IMR-90 (cell line): ENCODE data around the gene HIVEP3. TPM values are rescaled to one million over a fixed set of nuclear protein-coding genes. Genes with fewer than 3 reads are reported as not detected.

Experiments used
- ATAC-seq: fragments of 200-7000 bp; cut with Tn5 transposase; 2 replicates; pipeline ENCODE4 v1.9.1; 2020; ENCODE audit warnings: low read depth, mild to moderate bottlenecking, moderate library complexity
- BruUV-seq: library from RNA; stranded (reverse); fragments of 400-500 nt; replicated peaks from 2 replicates; lab custom pipeline; 2021; lab: Mats Ljungman, UMichigan
- CTCF ChIA-PET: fragments of 300-600 bp; formaldehyde crosslinking; extraction: SDS; loops from one replicate; lab custom pipeline; 2021; ENCODE audit warnings: antibody characterized with exemption; lab: Yijun Ruan, JAX
- POLR2A ChIA-PET: fragments of 300-600 bp; sonication (Branson Sonifier 250); formaldehyde crosslinking; loops from one replicate; lab custom pipeline; 2022; ENCODE audit warnings: antibody characterized with exemption; ENCODE audit not compliant: unreplicated experiment; lab: Charles Lee
- DNase-seq: peaks from one replicate; pipeline ENCODE4 v3.0.0; 2013
- H2AFZ ChIP-seq: replicated peaks from 2 replicates; pipeline ENCODE3; 2013; ENCODE audit warnings: low read length, mild to moderate bottlenecking; ENCODE audit not compliant: poor library complexity
- H2AK5ac ChIP-seq: 2 replicates; pipeline ENCODE4 v1.6.1; 2013; ENCODE audit warnings: low read depth, low read length, inconsistent platforms
- H2AK9ac ChIP-seq: replicated peaks from 2 replicates; pipeline ENCODE3; 2013; ENCODE audit warnings: mild to moderate bottlenecking, low read depth, low read length, moderate library complexity; ENCODE audit not compliant: poor library complexity
- H2BK120ac ChIP-seq: 2 replicates; pipeline ENCODE4 v1.6.1; 2013; ENCODE audit warnings: low read depth, low read length, inconsistent platforms
- H2BK15ac ChIP-seq: 3 replicates; pipeline ENCODE4 v1.6.1; 2013; ENCODE audit warnings: low read depth, low read length, inconsistent platforms
- H2BK20ac ChIP-seq: 2 replicates; pipeline ENCODE4 v1.6.1; 2013; ENCODE audit warnings: low read depth, mild to moderate bottlenecking, inconsistent platforms, low read length, moderate library complexity
- H2BK5ac ChIP-seq: 2 replicates; pipeline ENCODE4 v1.6.1; 2013; ENCODE audit warnings: mild to moderate bottlenecking, low read depth, low read length, inconsistent platforms; ENCODE audit not compliant: poor library complexity, severe bottlenecking
- H3K14ac ChIP-seq: replicated peaks from 2 replicates; pipeline ENCODE4 v1.6.1; 2013; ENCODE audit warnings: low read depth, low read length, inconsistent platforms
- H3K18ac ChIP-seq: 2 replicates; pipeline ENCODE4 v1.6.1; 2013; ENCODE audit warnings: low read depth, low read length, control low read depth
- H3K23ac ChIP-seq: 2 replicates; pipeline ENCODE4 v1.6.1; 2013; ENCODE audit warnings: low read depth, low read length, inconsistent platforms
- H3K27ac ChIP-seq: 2 replicates; pipeline ENCODE4 v1.5.1; 2013; ENCODE audit warnings: mild to moderate bottlenecking, control low read depth, low read length; ENCODE audit not compliant: insufficient read depth
- H3K27me3 ChIP-seq: 2 replicates; pipeline ENCODE4 v1.6.1; 2013; ENCODE audit warnings: low read length; ENCODE audit not compliant: control insufficient read depth, insufficient read depth
- H3K36me3 ChIP-seq: 2 replicates; pipeline ENCODE4 v1.6.1; 2013; ENCODE audit warnings: low read length, mixed read lengths; ENCODE audit not compliant: control insufficient read depth, insufficient read depth
- H3K4ac ChIP-seq: 2 replicates; pipeline ENCODE4 v1.6.1; 2013; ENCODE audit warnings: low read depth, low read length, inconsistent platforms
- H3K4me1 ChIP-seq: 2 replicates; pipeline ENCODE4 v1.6.1; 2013; ENCODE audit warnings: low read length, mixed read lengths; ENCODE audit not compliant: control insufficient read depth, insufficient read depth
- H3K4me2 ChIP-seq: 2 replicates; pipeline ENCODE4 v1.6.1; 2013; ENCODE audit warnings: low read depth, mild to moderate bottlenecking, control low read depth, low read length, moderate library complexity
- H3K4me3 ChIP-seq: 2 replicates; pipeline ENCODE4 v1.5.1; 2013; ENCODE audit warnings: low read depth, mild to moderate bottlenecking, control low read depth, low read length, moderate library complexity; ENCODE audit not compliant: insufficient read depth
- H3K56ac ChIP-seq: 2 replicates; pipeline ENCODE4 v1.6.1; 2013; ENCODE audit warnings: low read length, inconsistent platforms; ENCODE audit not compliant: insufficient read depth; ENCODE audit errors: extremely low read depth
- H3K79me1 ChIP-seq, 2 experiments: 2 replicates each; pipeline ENCODE4 v1.6.1; 2013; ENCODE audit warnings: low read length in 2 of 2, inconsistent platforms in 1 of 2, low read depth in 1 of 2
- H3K9ac ChIP-seq: 2 replicates; pipeline ENCODE4 v1.6.1; 2013; ENCODE audit warnings: low read depth, low read length, control low read depth
- H3K9me1 ChIP-seq: 2 replicates; pipeline ENCODE4 v1.6.1; 2013; ENCODE audit warnings: low read length, inconsistent platforms; ENCODE audit not compliant: insufficient read depth
- H3K9me3 ChIP-seq: 2 replicates; pipeline ENCODE4 v1.6.1; 2013; ENCODE audit warnings: low read length; ENCODE audit not compliant: control insufficient read depth, insufficient read depth
- H4K20me1 ChIP-seq: 2 replicates; pipeline ENCODE4 v1.6.1; 2013; ENCODE audit warnings: low read length, inconsistent platforms; ENCODE audit not compliant: insufficient read depth
- H4K5ac ChIP-seq: 2 replicates; pipeline ENCODE4 v1.6.1; 2013; ENCODE audit warnings: mild to moderate bottlenecking, low read depth, low read length, control low read depth
- H4K8ac ChIP-seq, 2 experiments: 2 replicates each; pipeline ENCODE4 v1.6.1; 2013; ENCODE audit warnings: low read depth in 2 of 2, low read length in 2 of 2, control low read depth in 1 of 2, inconsistent platforms in 1 of 2
- H4K91ac ChIP-seq: 2 replicates; pipeline ENCODE4 v1.6.1; 2013; ENCODE audit warnings: low read depth, low read length, inconsistent platforms; ENCODE audit not compliant: insufficient read depth
- BHLHE40 ChIP-seq: fragments of 150-350 bp; IDR thresholded peaks from 2 replicates; pipeline ENCODE4 v1.6.1; 2016; ENCODE audit warnings: mild to moderate bottlenecking, low read depth, low read length
- CEBPB ChIP-seq: IDR thresholded peaks from 2 replicates; pipeline ENCODE4 v1.6.1; 2012; ENCODE audit warnings: low read depth, low read length, improper control_type of control experiment
- CHD1 ChIP-seq: IDR thresholded peaks from 2 replicates; pipeline ENCODE4 v1.6.1; 2012; ENCODE audit warnings: low read depth, low read length, improper control_type of control experiment
- MAFK ChIP-seq: IDR thresholded peaks from 2 replicates; pipeline ENCODE4 v1.6.1; 2012; ENCODE audit warnings: low read depth, low read length, improper control_type of control experiment
- MAZ ChIP-seq: IDR thresholded peaks from 2 replicates; pipeline ENCODE4 v1.6.1; 2012; ENCODE audit warnings: low read depth, mild to moderate bottlenecking, low read length, improper control_type of control experiment, moderate library complexity, borderline replicate concordance
- MXI1 ChIP-seq: IDR thresholded peaks from 2 replicates; pipeline ENCODE4 v1.6.1; 2012; ENCODE audit warnings: low read depth, mild to moderate bottlenecking, low read length, moderate library complexity, borderline replicate concordance
- NFE2L2 ChIP-seq: fragments of 150-350 bp; IDR thresholded peaks from 2 replicates; pipeline ENCODE4 v1.6.1; 2016; ENCODE audit warnings: low read depth, mild to moderate bottlenecking, low read length
- POLR2A ChIP-seq: IDR thresholded peaks from 2 replicates; pipeline ENCODE4 v1.6.1; 2012; ENCODE audit warnings: mild to moderate bottlenecking, low read depth, low read length
- RAD21 ChIP-seq: IDR thresholded peaks from 2 replicates; pipeline ENCODE4 v1.6.1; 2012; ENCODE audit warnings: low read length, improper control_type of control experiment
- RCOR1 ChIP-seq: IDR thresholded peaks from 2 replicates; pipeline ENCODE4 v1.6.1; 2012; ENCODE audit warnings: mild to moderate bottlenecking, low read length, improper control_type of control experiment; ENCODE audit not compliant: insufficient replicate concordance
- RFX5 ChIP-seq: IDR thresholded peaks from 2 replicates; pipeline ENCODE4 v1.8.0; 2012; ENCODE audit warnings: low read depth, mild to moderate bottlenecking, low read length, moderate library complexity
- SMC3 ChIP-seq: fragments of 150-350 bp; IDR thresholded peaks from 2 replicates; pipeline ENCODE4 v1.6.1; 2016; ENCODE audit warnings: low read depth, mild to moderate bottlenecking, antibody characterized with exemption, low read length, moderate library complexity
- USF2 ChIP-seq: fragments of 150-350 bp; IDR thresholded peaks from 2 replicates; pipeline ENCODE4 v1.6.1; 2017; ENCODE audit warnings: mild to moderate bottlenecking, antibody characterized with exemption, low read length, low read depth
- WGBS, 2 experiments: methylation state at CpG; one replicate each; pipeline versions ENCODE4 v1.1.5 to v1.1.7; 2013; ENCODE audit warnings: missing lambda C conversion rate in 2 of 2; ENCODE audit not compliant: insufficient read length in 1 of 2; ENCODE audit errors: extremely low coverage in 2 of 2; 5-methylcytosine and 5-hydroxymethylcytosine counted together
- dilution Hi-C: fragments of 300-500 bp; cut with HindIII; formaldehyde crosslinking; loops from one replicate; pipeline ENCODE4 v1.14.3; 2018; ENCODE audit warnings: low sequenced_read_pairs; ENCODE audit not compliant: unreplicated experiment
- in situ Hi-C: fragments of 300-500 bp; cut with MboI; formaldehyde crosslinking; loops from 3 replicates; pipeline ENCODE4 v1.14.3; 2019; ENCODE audit warnings: low sequenced_read_pairs, inconsistent platforms, mixed read lengths
- intact Hi-C: fragments of 100-400 bp; cut with micrococcal nuclease; formaldehyde crosslinking; loops from 2 replicates; pipeline ENCODE4 v1.10.0; 2022
- polyA plus RNA-seq, 3 experiments: library from polyadenylated mRNA; depleted of rRNA; stranded (reverse); fragments of >200 nt; gene quantifications; 2 replicates each; pipeline ENCODE4 v1.2.3, GENCODE V29; 2012; ENCODE audit warnings: low replicate concordance in 1 of 3
- total RNA-seq: library from RNA; depleted of rRNA; stranded (reverse); fragments of >200 nt; gene quantifications from 2 replicates; pipeline ENCODE4 v1.2.3, GENCODE V29; 2012
- TF ChIP-seq, protein P1 (sequence below): conservative IDR thresholded peaks from 2 replicates; pipeline ENCODE4 v1.5.1; 2012; ENCODE audit warnings: mild to moderate bottlenecking, low read depth, low read length, improper control_type of control experiment
- TF ChIP-seq, protein P2 (sequence below): fragments of 150-350 bp; IDR thresholded peaks from 2 replicates; pipeline ENCODE4 v1.6.1; 2016; ENCODE audit warnings: low read depth, mild to moderate bottlenecking, low read length, moderate library complexity, borderline replicate concordance

HIVEP3 gene
- total and polyA plus RNA-seq, 2 of the 4 experiments (the other 2 are of a cell fraction), result 1.4 to 4.0 TPM

GRCh38 chr1:41560931-41561330, 357.8 kb downstream of the HIVEP3 start:
- DNase-seq (no peak), ATAC-seq (no peak)
- no peak overlapping the region for H3K18ac ChIP-seq
- intact Hi-C loops, result no loop called here
- no peaks in the 10 kb centered on the region for H3K27me3 ChIP-seq
- no peak overlapping the region for H2AK5ac ChIP-seq
- no peak overlapping the region for H2BK120ac ChIP-seq
- H3K4me2 ChIP-seq, result no peak overlapping the region
- H2AFZ ChIP-seq, result no peak overlapping the region
- H3K36me3 ChIP-seq, result no peaks in the 10 kb centered on the region
- POLR2A ChIA-PET, result no interaction called here
- no peak overlapping the region for H3K9ac ChIP-seq
- no peaks in the 10 kb centered on the region for H4K20me1 ChIP-seq
- no peak overlapping the region for H2AK9ac ChIP-seq
- no TSS peak for BruUV-seq
- no peak overlapping the region for H2BK20ac ChIP-seq
- H3K79me1 ChIP-seq, result peaks cover 0 to 3% of the 10 kb centered on the region in 2 experiments; a peak in 2 of 4 replicates
- H3K14ac ChIP-seq, result no peak overlapping the region
- H3K27ac ChIP-seq, result no peak overlapping the region
- H4K91ac ChIP-seq, result no peak overlapping the region
- no CpG with 5 or more reads among the region's 1 CpG for WGBS, 2 experiments
- no peak overlapping the region for H2BK5ac ChIP-seq
- CTCF ChIA-PET, result interaction anchor here (0.6 to 0.9 kb wide), 2 partner anchors 48 to 412 kb away, joined by 4 to 5 read pairs; no protein-coding TSS in a partner anchor
- dilution Hi-C loops, result no loop called here
- no peak overlapping the region for H3K4me3 ChIP-seq
- H4K8ac ChIP-seq, result no peak overlapping the region
- no peak for TF ChIP-seq MXI1
- no peak for TF ChIP-seq CEBPB
- no peak for TF ChIP-seq RCOR1
- no peak for TF ChIP-seq USF2
- no peak for TF ChIP-seq POLR2A
- TF ChIP-seq, protein P1, sequence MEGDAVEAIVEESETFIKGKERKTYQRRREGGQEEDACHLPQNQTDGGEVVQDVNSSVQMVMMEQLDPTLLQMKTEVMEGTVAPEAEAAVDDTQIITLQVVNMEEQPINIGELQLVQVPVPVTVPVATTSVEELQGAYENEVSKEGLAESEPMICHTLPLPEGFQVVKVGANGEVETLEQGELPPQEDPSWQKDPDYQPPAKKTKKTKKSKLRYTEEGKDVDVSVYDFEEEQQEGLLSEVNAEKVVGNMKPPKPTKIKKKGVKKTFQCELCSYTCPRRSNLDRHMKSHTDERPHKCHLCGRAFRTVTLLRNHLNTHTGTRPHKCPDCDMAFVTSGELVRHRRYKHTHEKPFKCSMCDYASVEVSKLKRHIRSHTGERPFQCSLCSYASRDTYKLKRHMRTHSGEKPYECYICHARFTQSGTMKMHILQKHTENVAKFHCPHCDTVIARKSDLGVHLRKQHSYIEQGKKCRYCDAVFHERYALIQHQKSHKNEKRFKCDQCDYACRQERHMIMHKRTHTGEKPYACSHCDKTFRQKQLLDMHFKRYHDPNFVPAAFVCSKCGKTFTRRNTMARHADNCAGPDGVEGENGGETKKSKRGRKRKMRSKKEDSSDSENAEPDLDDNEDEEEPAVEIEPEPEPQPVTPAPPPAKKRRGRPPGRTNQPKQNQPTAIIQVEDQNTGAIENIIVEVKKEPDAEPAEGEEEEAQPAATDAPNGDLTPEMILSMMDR, result no peak
- TF ChIP-seq BHLHE40, result no peak
- no peak for TF ChIP-seq CHD1
- TF ChIP-seq, protein P2, sequence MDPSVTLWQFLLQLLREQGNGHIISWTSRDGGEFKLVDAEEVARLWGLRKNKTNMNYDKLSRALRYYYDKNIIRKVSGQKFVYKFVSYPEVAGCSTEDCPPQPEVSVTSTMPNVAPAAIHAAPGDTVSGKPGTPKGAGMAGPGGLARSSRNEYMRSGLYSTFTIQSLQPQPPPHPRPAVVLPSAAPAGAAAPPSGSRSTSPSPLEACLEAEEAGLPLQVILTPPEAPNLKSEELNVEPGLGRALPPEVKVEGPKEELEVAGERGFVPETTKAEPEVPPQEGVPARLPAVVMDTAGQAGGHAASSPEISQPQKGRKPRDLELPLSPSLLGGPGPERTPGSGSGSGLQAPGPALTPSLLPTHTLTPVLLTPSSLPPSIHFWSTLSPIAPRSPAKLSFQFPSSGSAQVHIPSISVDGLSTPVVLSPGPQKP, result no peak
- TF ChIP-seq SMC3, result no peak
- TF ChIP-seq MAZ, result no peak
- TF ChIP-seq NFE2L2, result no peak
- no peak for TF ChIP-seq RFX5
- TF ChIP-seq MAFK, result no peak
- no peak for TF ChIP-seq RAD21
- H3K4me1 ChIP-seq, result peaks cover 2% of the 10 kb centered on the region
- H3K9me1 ChIP-seq, result 0 out of 2 replicates have a peak, but pooled peaks cover 3% of the 10 kb centered on the region
- H3K9me3 ChIP-seq, result no peaks in the 10 kb centered on the region
- no peak overlapping the region for H2BK15ac ChIP-seq
- H4K5ac ChIP-seq, result no peak overlapping the region
- no peak overlapping the region for H3K23ac ChIP-seq
- in situ Hi-C loops, result no loop called here
- no peak overlapping the region for H3K4ac ChIP-seq
- no peak overlapping the region for H3K56ac ChIP-seq
